ENCODE measurements around the gene ITPR2. TPM values are rescaled to one million over a fixed set of nuclear protein-coding genes. Genes with fewer than 3 reads are reported as not detected.
A peak's percentile ranks its signal among the peaks of the same experiment; 100 is the strongest.

The ITPR2 gene
- total and polyA plus RNA-seq, 2 experiments from 2014 or later = 5.0 to 9.1 TPM

DNA sequence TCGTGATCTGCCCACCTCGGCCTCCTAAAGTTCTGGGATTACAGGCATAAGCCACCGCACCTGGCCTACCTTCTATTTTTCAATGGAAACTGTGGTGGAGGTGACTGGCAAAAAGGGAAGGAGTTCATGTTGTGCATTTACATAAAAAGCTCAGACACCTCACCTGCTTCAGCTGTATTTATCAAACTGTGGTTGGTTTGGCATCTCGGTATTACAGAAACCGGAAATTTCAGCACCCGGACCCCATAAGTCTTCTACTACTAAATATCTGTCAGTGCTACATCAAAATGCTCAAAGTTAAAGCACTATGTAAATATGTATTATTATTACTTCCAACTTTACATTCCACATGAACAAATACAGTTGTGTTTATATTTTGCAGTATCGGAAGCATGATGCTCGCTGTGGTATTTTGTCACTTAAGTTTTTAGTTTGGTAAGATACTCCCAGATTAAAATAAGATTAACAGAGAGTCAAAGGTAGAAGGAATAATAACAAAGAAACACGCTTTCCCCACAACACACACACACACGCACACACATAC, 95.4 kb downstream of the ITPR2 start:
- Histone ChIP-seq H3K4me2 (ENCODE audit: unreplicated experiment) (no peak overlapping the region), H3K9me2 (ENCODE audit: insufficient read depth) (no peaks in the 10 kb centered on the region), H4K20me1 (ENCODE audit: insufficient read depth) (no peaks in the 10 kb centered on the region), H2AFZ (no peak overlapping the region), H3K9ac (no peak overlapping the region), H3K27ac (no peak overlapping the region), H3K79me2 (ENCODE audit: insufficient read depth) (no peaks in the 10 kb centered on the region), H3K4me1 (ENCODE audit: insufficient read depth) (no peaks in the 10 kb centered on the region), H3K9me3 (ENCODE audit: low read depth) (no peaks in the 10 kb centered on the region), H3F3A (ENCODE audit: insufficient read depth) (no peaks in the 10 kb centered on the region), H3K4me3 (no peak overlapping the region), H3K36me3 (ENCODE audit: low read depth) (no peaks in the 10 kb centered on the region), H3K27me3 (replicated peaks; ENCODE audit: insufficient read depth) (no peaks in the 10 kb centered on the region)
- in situ Hi-C loops (cut with MboI) = no loop called here
- TF ChIP-seq EZH2phosphoT487 (IDR thresholded peaks at IDR 0.05; ENCODE audit: insufficient read depth, low read depth) = no peak
- no peak for TF ChIP-seq EZH2 (IDR thresholded peaks at IDR 0.05; ENCODE audit: insufficient read depth, poor library complexity, severe bottlenecking)
- 98 to 100% methylated on average over 10 of the region's 10 CpGs for WGBS, 2 experiments (ENCODE audit: low coverage in 1 of 2, low lambda C conversion rate in 2 of 2, missing lambda C conversion rate in 2 of 2)
- DNase-seq = no peak

GRCh38 chr12:26736563-26737486, 96.2 kb downstream of the ITPR2 start:
- Histone ChIP-seq H2AFZ (no peak overlapping the region), H3K4me2 (ENCODE audit: unreplicated experiment) (no peak overlapping the region), H3K36me3 (ENCODE audit: low read depth) (no peaks in the 10 kb centered on the region), H3K4me1 (ENCODE audit: insufficient read depth) (no peaks in the 10 kb centered on the region), H3K9ac (no peak overlapping the region), H3K9me2 (ENCODE audit: insufficient read depth) (no peaks in the 10 kb centered on the region), H3F3A (ENCODE audit: insufficient read depth) (no peaks in the 10 kb centered on the region), H3K79me2 (ENCODE audit: insufficient read depth) (no peaks in the 10 kb centered on the region), H3K27me3 (replicated peaks; ENCODE audit: insufficient read depth) (no peaks in the 10 kb centered on the region), H3K27ac (no peak overlapping the region), H3K9me3 (ENCODE audit: low read depth) (no peaks in the 10 kb centered on the region), H3K4me3 (no peak overlapping the region), H4K20me1 (ENCODE audit: insufficient read depth) (no peaks in the 10 kb centered on the region)
- DNase-seq = peak; percentile 40
- in situ Hi-C loops (cut with MboI) = no loop called here
- 85 to 86% methylated on average over 14 to 16 of the region's 16 CpGs for WGBS, 2 experiments (ENCODE audit: low coverage in 1 of 2, low lambda C conversion rate in 2 of 2, missing lambda C conversion rate in 2 of 2)
- TF ChIP-seq EZH2 (IDR thresholded peaks at IDR 0.05; ENCODE audit: insufficient read depth, poor library complexity, severe bottlenecking) (no peak), EZH2phosphoT487 (IDR thresholded peaks at IDR 0.05; ENCODE audit: insufficient read depth, low read depth) (no peak)

- no peak overlapping the region for H2AFZ ChIP-seq
- H3K4me2 ChIP-seq (ENCODE audit: unreplicated experiment) = no peak overlapping the region
- H3F3A ChIP-seq (ENCODE audit: insufficient read depth) = no peaks in the 10 kb centered on the region
- H4K20me1 ChIP-seq (ENCODE audit: insufficient read depth) = no peaks in the 10 kb centered on the region
- H3K27me3 ChIP-seq (replicated peaks; ENCODE audit: insufficient read depth) = no peaks in the 10 kb centered on the region
- DNase-seq = no peak
- H3K4me1 ChIP-seq (ENCODE audit: insufficient read depth) = no peaks in the 10 kb centered on the region
- WGBS, 2 experiments (ENCODE audit: low coverage in 1 of 2, low lambda C conversion rate in 2 of 2, missing lambda C conversion rate in 2 of 2) = 52 to 68% methylated on average over 1 of the region's 1 CpG
- H3K4me3 ChIP-seq = no peak overlapping the region
- H3K79me2 ChIP-seq (ENCODE audit: insufficient read depth) = no peaks in the 10 kb centered on the region
- in situ Hi-C loops (cut with MboI) = no loop called here
- no peaks in the 10 kb centered on the region for H3K9me2 ChIP-seq (ENCODE audit: insufficient read depth)
- no peak overlapping the region for H3K9ac ChIP-seq
- H3K9me3 ChIP-seq (ENCODE audit: low read depth) = no peaks in the 10 kb centered on the region
- H3K36me3 ChIP-seq (ENCODE audit: low read depth) = no peaks in the 10 kb centered on the region
- no peak overlapping the region for H3K27ac ChIP-seq
- TF ChIP-seq EZH2phosphoT487 (IDR thresholded peaks at IDR 0.05; ENCODE audit: insufficient read depth, low read depth) (no peak), EZH2 (IDR thresholded peaks at IDR 0.05; ENCODE audit: insufficient read depth, poor library complexity, severe bottlenecking) (no peak)
Observed at GRCh38 chr12:26735249-26735639, 97.8 kb downstream of the ITPR2 start.

DNA sequence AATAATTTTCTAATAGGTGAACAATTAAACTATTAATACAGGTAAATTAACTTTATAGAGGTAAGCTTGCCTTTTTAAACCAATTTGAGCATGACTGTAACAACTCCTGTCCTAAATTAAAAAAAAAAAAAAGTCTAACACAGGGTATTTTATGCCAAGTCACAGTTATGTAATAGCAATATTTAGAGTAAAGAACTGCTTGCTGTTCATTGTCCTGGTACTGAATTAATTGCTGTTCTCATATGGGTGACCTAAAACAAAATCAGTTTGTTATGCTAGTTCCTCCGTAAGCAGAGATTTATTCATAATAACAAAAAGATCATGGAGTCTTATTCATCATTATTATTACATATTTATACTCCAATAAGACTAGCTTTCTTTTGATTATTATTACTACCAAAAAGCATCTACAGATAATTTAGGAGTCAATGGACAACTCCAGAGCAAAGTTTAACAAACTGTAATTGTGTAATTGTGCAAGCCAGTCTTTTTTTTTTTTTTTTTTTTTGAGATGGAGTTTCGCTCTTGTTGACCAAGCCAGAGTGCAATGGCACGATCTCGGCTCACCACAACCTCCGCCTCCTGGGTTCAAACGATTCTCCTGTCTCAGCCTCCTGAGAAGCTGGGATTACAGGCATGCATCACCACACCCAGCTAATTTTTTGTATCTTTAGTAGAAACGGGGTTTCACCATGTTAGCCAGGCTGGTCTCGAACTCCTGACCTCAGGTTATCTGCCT, 98.3 kb downstream of the ITPR2 start:
- in situ Hi-C loops (cut with MboI) = no loop called here
- Histone ChIP-seq H2AFZ (no peak overlapping the region), H3K4me3 (no peak overlapping the region), H3K27me3 (replicated peaks; ENCODE audit: insufficient read depth) (no peaks in the 10 kb centered on the region), H3K4me2 (ENCODE audit: unreplicated experiment) (no peak overlapping the region), H3K4me1 (ENCODE audit: insufficient read depth) (no peaks in the 10 kb centered on the region), H4K20me1 (ENCODE audit: insufficient read depth) (no peaks in the 10 kb centered on the region), H3K79me2 (ENCODE audit: insufficient read depth) (no peaks in the 10 kb centered on the region), H3K27ac (no peak overlapping the region), H3F3A (ENCODE audit: insufficient read depth) (no peaks in the 10 kb centered on the region), H3K36me3 (ENCODE audit: low read depth) (no peaks in the 10 kb centered on the region), H3K9ac (no peak overlapping the region), H3K9me3 (ENCODE audit: low read depth) (no peaks in the 10 kb centered on the region), H3K9me2 (ENCODE audit: insufficient read depth) (no peaks in the 10 kb centered on the region)
- DNase-seq = no peak
- TF ChIP-seq EZH2 (IDR thresholded peaks at IDR 0.05; ENCODE audit: insufficient read depth, poor library complexity, severe bottlenecking) (no peak), EZH2phosphoT487 (IDR thresholded peaks at IDR 0.05; ENCODE audit: insufficient read depth, low read depth) (no peak)
- 87 to 90% methylated on average over 6 to 8 of the region's 8 CpGs for WGBS, 2 experiments (ENCODE audit: low coverage in 1 of 2, low lambda C conversion rate in 2 of 2, missing lambda C conversion rate in 2 of 2)
